Activated gamma-delta T cell (primary cell): Measurements from ENCODE around the gene KRT7.
"Not testable (repeated sequence)": the region's sequence is repeated elsewhere in the genome, so short reads cannot be mapped to it uniquely, and the experiment has no call there.

ENCODE experiments used
- DNase-seq: peaks from one replicate; lab custom pipeline; 2025; lab: John Stamatoyannopoulos, UW

Gene KRT7

GRCh38 chr12:52229836-52230343, 3.2 kb upstream of the KRT7 start:
- no peak for DNase-seq

DNA sequence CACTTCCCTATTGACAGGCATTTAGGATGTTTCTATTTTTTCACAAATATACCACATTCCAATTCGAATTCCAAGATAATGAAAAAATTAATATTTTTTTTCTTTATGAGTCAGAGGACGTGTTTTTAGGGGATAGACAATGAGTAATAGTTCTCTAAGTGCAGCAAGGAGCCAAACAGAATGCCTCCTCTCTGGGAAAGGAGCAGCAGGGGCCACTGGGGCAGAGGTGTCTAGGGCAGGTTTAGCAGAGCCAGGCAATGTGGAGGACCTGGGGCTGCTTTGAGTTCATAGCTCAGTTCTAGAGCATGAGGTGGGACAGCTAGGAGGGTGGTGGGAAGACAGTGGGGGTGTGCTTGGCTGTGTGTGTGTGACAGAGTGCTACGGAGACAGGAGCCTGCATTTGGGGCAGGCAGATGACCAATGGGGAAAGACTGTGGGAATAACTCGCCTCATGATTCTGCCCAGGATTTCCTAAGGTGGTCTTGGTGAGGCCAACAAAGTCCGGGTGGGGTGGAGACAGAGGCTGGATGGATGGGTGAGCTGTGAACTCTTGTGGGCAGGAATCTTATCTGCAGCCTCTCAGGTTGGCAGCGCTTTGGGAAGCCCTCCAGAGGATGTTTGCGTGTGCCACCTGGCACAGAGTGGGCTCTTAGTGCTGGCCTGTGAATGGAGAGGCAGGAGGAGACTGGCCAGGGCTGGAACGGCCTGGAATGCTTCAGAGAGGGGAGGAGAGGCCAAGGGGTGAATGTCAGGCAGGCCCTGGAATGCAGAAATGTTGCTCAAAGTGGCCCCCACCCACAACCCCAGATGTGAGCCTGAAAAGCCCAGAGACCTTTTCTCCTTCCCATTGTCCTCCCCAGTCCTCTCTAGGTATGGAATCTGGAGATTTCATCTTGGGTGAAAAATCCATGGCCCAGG, 2.4 kb upstream of the KRT7 start:
- no peak for DNase-seq

GRCh38 chr12:52231305-52232202, 1.5 kb upstream of the KRT7 start:
- no peak for DNase-seq

GRCh38 chr12:52232203-52232673, 805 bp upstream of the KRT7 start:
- no peak for DNase-seq

DNA sequence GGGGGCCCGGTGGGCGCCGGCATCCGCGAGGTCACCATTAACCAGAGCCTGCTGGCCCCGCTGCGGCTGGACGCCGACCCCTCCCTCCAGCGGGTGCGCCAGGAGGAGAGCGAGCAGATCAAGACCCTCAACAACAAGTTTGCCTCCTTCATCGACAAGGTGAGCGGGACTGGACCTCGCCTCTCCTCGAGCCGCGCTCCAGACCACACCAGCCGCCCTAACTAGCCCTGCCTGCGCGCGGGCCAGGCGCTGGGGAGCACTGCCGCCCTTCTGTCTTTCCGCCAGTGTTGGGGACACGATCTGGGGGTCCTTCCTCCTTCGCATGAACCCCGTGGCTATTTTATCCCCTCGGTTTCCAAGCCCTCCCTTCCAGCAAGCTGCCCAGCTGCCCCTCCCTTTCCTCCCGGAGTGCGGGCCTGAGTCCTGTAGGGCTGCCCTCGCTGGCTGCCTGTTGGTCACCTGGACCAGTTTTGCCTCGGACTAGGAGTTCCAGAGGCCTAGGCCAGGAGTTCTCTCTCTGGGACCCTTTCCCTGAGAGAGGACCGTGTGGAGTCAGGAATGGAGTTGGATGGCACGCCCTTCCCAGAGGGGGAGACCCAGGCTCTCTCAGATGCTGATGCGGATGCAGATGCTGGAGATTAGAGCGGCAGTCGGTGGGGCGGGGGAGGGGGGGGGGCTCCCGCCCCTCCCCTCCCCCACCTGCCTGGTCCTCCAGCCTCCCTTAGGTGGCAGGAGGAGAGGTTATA, 592 bp downstream of the KRT7 start:
- no peak for DNase-seq

DNA sequence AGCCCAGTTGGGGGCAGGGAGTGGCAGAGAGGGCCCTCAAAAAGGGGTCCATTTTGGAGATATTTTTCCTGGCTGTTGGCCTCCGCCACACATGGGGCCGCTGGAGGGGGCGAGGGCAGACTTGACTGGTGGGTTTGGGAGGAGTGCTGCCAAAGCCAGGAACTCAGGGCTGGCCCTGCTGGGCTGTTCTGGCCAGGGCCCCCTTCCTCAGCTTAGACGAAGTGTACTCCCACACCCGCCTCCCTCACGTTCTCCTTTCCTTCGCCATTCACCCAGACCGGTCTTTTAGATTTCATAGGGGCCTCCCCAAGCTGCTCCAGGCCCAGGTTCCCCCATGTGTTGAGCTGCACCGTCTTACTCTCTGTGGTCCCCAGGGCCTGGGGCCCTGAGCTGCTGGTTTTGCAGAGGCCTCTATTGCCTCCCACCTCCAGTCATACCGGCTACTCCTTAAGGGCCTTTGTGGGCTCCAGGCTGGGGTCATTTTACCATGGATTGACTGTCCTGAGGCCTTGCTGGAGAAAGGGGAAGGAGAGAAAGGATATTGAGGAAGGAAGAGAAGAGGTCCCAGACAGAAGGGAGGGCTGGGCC, 1.3 kb downstream of the KRT7 start:
- DNase-seq, result no peak

- DNase-seq, result no peak
Observed at GRCh38 chr12:52235001-52235764, 2.1 kb downstream of the KRT7 start.

DNA sequence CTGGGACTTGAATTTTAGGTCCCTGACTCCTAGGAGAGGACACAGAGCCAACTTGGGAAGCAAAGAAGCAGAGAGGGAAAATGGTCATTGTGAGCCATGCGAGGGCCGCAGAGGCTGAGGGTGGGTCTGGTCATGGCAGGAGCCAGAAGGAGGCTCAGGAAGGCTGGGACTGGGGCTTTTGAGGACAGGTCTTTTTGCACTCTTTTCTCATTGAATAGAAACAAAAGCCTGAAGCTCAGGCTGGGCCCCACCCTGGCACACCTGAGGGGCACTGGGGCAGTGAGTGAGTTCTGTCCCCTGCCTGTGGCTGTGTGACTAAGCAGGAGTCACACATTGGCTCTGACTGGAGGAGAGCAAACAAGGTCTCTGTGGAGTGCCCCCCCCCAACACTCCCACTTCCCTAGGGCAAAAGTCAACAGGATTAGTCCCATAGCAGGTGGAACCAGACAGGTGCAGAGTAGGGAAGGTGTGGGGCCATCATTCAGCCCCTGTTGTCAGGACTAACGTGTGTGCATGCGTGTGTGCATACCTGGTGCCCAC, 2.8 kb downstream of the KRT7 start:
- no peak for DNase-seq

GRCh38 chr12:52236386-52237050, 3.5 kb downstream of the KRT7 start:
- DNase-seq, result no peak

GRCh38 chr12:52238207-52238840, 5.3 kb downstream of the KRT7 start:
- DNase-seq, result no peak

DNA sequence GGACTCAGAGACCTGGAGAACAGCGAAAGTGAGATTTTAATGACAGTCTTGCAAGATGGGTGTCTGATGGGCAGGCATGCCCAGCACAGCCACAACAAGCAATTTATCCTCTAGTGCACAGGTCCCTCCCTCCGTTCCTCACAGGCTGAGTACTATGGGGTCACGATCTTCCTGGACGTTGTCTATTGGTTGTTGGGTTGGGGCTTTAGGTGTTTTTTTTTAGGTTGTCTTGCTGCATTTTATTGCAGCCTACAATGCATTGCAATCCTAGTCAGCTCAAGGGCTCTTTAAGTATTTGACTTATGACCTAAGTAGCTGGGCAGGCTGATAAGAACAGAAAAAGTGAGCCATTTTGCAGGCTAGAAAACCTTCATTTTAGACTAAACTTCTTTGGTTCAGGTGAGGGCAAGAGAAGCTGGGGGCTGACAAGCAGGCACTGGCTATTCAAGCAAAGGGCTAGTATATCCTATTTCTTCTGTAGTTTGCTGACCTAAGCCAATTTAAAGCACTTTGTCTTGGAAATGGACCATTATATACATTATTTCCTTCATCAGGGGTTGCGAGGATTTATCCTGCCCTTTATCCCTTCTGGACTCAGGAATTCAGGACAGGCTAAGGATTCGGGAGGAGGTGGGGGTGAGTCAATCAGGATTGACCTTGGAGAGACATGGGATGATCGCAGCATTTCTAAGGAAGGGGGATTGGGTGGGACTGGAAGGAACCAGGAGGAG, 6.0 kb downstream of the KRT7 start:
- DNase-seq, result no peak

DNA sequence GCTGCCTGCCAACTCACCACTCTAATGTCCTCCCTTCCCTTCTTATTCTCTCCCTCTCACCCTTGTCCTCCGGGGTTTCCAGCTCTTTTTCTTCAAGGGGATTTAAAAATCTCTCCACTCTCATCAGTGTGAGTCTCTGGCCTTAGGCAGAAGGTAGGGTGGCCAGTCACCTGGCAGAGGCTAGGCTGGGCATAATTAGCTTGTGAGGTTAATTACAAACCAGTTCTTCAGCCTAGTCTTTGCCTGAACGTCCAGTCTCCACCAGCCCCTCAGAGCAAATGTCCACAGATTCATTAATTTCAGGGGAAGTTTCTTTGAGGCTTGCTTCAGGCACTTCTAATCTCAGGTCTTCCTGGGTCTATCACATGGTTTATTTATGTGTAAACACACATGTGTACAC, 6.7 kb downstream of the KRT7 start:
- DNase-seq, result no peak

DNA sequence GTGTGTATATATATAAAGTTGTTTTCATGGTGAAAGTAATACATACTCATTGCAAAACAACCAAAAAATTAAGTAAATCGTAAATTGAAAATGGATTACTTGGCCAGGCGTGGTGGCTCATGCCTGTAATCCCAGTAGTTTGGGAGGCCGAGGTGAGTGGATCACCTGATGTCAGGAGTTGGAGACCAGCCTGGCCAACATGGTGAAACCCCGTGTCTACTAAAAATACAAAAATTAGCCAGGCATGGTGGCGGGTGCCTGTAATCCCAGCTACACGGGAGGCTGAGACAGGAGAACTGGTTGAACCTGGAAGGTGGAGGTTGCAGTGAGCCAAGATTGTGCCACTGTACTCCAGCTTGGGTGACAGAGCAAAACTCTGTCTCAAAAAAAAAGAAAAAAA, 7.2 kb downstream of the KRT7 start:
- not testable (repeated sequence) for DNase-seq

DNA sequence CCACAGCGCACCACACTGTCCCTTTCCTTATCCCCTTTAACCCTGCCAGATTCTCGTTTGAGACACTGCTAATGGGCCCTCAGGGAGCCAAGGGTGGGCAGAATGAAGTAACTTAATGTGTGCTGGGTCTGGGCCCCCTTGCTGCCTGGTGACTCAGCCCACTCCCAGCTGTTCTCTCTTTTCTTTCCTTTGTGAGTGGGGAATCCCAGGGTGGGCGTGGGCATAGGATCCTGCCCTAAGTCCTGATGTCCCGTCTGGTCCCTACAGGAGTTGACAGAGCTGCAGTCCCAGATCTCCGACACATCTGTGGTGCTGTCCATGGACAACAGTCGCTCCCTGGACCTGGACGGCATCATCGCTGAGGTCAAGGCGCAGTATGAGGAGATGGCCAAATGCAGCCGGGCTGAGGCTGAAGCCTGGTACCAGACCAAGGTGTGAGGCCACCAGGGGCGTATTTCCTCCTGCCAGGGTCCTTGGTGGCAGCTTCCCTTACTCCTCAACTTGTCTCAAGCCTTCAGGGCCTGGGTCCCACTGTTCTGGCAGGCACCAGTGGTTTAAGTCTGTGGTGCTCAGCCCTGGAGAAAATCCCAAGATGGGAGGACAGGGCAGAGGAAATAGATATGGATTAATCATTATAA, 8.3 kb downstream of the KRT7 start:
- DNase-seq, result no peak

DNA sequence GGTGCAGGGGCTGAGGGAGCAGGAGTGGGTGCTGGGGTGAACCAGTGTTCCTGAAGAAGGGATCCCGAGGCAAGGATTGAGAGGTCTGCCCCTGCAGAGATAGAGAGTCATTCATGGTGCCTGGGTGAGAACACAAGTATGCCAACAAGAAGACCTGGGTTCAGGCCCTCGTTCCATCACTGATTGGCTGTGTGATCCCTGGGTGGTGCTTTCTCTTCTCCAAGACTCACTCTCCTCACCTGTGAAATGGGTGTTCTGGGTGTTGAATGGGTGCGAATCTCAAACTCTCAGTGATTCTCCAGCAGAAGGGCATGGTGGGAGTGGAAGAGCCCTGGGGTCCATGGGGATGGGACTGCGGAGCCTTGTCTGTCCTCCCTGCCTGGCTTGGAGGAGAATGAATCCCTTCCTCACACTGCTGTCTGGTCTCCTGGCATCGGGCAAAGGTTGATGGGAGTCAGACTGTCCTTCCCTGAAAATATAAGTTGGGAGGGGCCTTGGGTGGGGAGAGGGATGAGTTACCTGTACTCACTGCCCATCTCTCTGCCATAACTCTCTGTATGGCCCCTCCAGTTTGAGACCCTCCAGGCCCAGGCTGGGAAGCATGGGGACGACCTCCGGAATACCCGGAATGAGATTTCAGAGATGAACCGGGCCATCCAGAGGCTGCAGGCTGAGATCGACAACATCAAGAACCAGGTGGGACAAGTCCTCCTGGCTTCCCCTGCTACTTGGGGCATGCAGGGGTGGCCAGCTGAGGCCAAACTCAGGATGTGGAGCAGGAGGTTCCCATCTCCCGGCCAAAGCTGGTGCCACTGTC, 9.6 kb downstream of the KRT7 start:
- DNase-seq, result no peak

- DNase-seq, result no peak
Observed at GRCh38 chr12:52243259-52243855, 10.3 kb downstream of the KRT7 start.
